ACC112 (cell line): ENCODE data around the gene RETREG2.
"Not testable (repeated sequence)": the region's sequence is repeated elsewhere in the genome, so short reads cannot be mapped to it uniquely, and the experiment has no call there.

Experiments used
- H2AFZ ChIP-seq: fragments of 200-600 bp; sonication (generic); one replicate; pipeline ENCODE4 v1.6.0; 2017; ENCODE audit warnings: antibody characterized with exemption, low read length; ENCODE audit not compliant: unreplicated experiment
- H3K27ac ChIP-seq: fragments of 200-600 bp; sonication (generic); 2 replicates; pipeline ENCODE4 v1.5.1; 2014; ENCODE audit warnings: low read depth, mild to moderate bottlenecking, antibody characterized with exemption, low read length, moderate library complexity
- H3K27me3 ChIP-seq: fragments of 200-600 bp; sonication (generic); 2 replicates; pipeline ENCODE4 v1.6.1; 2014; ENCODE audit warnings: mild to moderate bottlenecking, antibody characterized with exemption, low read length, moderate library complexity, mixed read lengths; ENCODE audit not compliant: insufficient read depth
- H3K36me3 ChIP-seq: fragments of 200-600 bp; sonication (generic); 2 replicates; pipeline ENCODE4 v1.6.1; 2016; ENCODE audit warnings: mild to moderate bottlenecking, antibody characterized with exemption, low read length, moderate library complexity, mixed read lengths; ENCODE audit not compliant: insufficient read depth
- H3K4me1 ChIP-seq: fragments of 200-600 bp; sonication (generic); one replicate; pipeline ENCODE4 v1.6.1; 2016; ENCODE audit warnings: low read length, mixed read lengths; ENCODE audit not compliant: insufficient read depth, unreplicated experiment, control insufficient read depth
- H3K4me3 ChIP-seq: fragments of 200-600 bp; sonication (generic); 2 replicates; pipeline ENCODE4 v1.5.1; 2014; ENCODE audit warnings: mild to moderate bottlenecking, low read depth, low read length
- H3K79me2 ChIP-seq: fragments of 200-600 bp; sonication (generic); one replicate; pipeline ENCODE4 v1.6.0; 2016; ENCODE audit warnings: low read length; ENCODE audit not compliant: control insufficient read depth, unreplicated experiment, insufficient read depth

The RETREG2 gene

DNA sequence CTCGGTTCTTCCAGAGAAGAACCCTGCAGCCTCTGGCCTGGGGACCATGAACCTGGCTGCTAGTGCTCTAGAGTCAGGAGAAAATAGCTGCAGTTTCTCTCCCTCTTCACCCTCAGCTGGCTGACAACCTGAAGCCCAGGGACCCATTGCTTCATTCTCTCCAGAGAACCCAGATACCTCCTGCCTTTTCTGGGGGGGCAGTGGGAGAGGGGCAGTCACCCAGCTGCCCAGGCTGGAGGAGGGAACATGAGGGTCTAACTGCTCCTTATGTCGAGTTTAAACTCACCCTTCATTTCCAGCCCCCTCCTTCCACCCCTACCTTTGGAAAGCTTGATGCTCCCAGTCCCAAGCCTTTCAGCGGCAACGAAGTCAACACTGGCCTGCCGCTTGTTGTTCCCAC is 20.9 kb downstream of the RETREG2 start:
- H3K4me3 ChIP-seq = no peak overlapping the region
- no peaks in the 10 kb centered on the region for H3K79me2 ChIP-seq
- no peak overlapping the region for H2AFZ ChIP-seq
- H3K4me1 ChIP-seq = no peaks in the 10 kb centered on the region
- H3K27ac ChIP-seq = no peak overlapping the region
- H3K27me3 ChIP-seq = peaks cover 7% of the 10 kb centered on the region; the same call in 1 of the 2 replicates
- H3K36me3 ChIP-seq = no peaks in the 10 kb centered on the region

DNA sequence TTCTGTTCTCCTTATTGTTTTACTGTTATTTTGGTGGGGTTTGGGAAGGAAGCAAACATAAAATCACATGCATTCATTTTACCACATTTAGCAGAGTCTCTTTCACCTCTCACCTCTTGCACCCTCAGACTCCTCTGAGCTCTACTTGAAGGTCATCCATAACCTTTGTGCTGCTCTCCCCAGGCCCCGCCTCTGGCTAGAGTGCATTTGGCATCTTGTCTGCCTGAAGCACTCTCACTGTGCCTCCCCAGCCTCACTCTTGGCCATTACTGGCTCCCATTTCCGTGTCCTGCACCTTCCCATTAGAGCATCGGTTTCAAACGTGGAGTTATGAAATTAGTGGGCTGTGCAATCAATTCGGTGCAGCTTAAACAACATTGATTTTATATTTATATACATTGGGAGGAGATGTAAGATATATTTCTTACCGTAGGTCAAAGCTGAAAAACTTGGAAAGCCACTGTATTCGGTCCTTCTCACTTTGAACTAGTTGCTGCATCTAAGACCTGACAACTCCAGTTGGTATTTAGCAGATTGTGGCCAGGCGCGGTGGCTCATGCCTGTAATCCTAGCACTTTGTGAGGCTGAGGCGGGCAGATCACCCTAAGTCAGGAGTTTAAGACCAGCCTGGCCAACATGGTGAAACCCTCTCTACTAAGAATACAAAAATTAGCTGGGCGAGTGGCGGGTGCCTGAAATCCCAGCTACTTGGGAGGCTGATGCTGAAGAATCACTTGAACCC is 21.6 kb downstream of the RETREG2 start:
- Histone ChIP-seq H3K27me3 (peaks cover 7% of the 10 kb centered on the region; the same call in 1 of the 2 replicates), H3K36me3 (no peaks in the 10 kb centered on the region), H3K4me3 (no peak overlapping the region), H3K4me1 (no peaks in the 10 kb centered on the region), H3K27ac (no peak overlapping the region), H2AFZ (no peak overlapping the region), H3K79me2 (no peaks in the 10 kb centered on the region)

GRCh38 chr2:219200502-219201326 is 22.6 kb downstream of the RETREG2 start:
- H3K27me3 ChIP-seq, H3K4me3 ChIP-seq, H3K27ac ChIP-seq, H3K4me1 ChIP-seq, H2AFZ ChIP-seq, H3K36me3 ChIP-seq, H3K79me2 ChIP-seq: not testable (repeated sequence)

DNA sequence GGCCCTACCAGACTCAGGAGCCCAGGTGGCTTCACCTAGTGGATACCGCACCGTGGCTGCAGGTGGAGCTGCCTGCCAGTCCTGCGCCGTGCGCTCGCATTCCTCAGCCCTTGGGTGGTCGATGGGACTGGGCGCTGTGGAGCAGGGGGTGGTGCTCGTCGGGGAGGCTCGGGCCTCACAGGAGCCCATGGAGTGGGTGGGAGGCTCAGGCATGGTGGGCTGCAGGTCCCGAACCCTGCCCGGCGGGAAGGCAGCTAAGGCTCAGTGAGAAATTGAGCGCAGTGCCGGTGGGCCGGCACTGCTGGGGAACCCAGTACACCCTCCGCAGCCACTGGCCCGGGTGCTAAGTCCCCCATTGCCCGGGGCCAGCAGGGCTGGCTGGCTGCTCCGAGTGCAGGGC is 23.3 kb downstream of the RETREG2 start:
- not testable (repeated sequence) for H3K79me2 ChIP-seq, H2AFZ ChIP-seq, H3K4me3 ChIP-seq, H3K27me3 ChIP-seq, H3K27ac ChIP-seq, H3K36me3 ChIP-seq, H3K4me1 ChIP-seq

GRCh38 chr2:219204425-219205164 is 26.5 kb downstream of the RETREG2 start:
- H2AFZ ChIP-seq = no peak overlapping the region
- peaks cover 23% of the 10 kb centered on the region for H3K4me1 ChIP-seq
- H3K27me3 ChIP-seq = no peaks in the 10 kb centered on the region
- no peak overlapping the region for H3K4me3 ChIP-seq
- no peaks in the 10 kb centered on the region for H3K79me2 ChIP-seq
- peaks cover 2% of the 10 kb centered on the region; the same call in 1 of the 2 replicates for H3K36me3 ChIP-seq
- no peak overlapping the region for H3K27ac ChIP-seq

DNA sequence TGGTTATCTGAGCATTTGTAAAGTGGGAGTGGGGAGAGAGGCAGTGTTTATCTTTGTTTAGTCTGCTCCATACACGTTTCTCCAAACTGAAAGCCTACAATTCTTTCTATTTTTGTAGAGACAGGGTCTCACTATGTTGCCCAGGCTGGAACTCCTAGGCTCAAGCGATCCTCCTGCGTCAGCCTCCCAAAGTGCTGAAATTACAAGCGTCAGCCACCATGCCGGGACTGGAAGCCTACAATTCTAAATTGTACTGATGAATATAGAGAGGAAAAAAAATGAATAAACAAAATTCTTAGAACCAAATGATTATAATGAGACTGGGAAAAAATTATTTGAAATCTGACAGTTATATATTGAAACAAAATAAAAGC is 27.1 kb downstream of the RETREG2 start:
- H3K4me1 ChIP-seq = peaks cover 23% of the 10 kb centered on the region

DNA sequence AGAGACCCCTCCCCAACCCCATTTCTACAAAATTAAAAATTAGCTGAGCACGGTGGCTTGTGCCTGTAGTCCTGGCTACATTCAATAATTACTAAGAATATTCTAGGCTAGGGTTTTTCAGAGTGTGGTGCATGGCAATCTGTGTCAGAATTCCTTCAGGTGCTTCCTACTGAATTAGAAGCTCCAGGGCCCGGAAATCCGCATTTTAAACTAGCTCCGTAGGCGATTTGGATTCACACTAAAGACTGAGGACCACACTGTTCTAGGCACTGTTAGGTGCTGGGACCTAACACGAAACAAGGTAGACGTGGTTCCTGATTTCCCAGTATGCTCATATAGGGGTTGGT is 27.9 kb downstream of the RETREG2 start:
- peak overlapping the region; percentile 86 for H3K4me3 ChIP-seq
- peaks cover 23% of the 10 kb centered on the region for H3K4me1 ChIP-seq
- H3K27ac ChIP-seq = peak overlapping the region; percentile 71
- H3K79me2 ChIP-seq = no peaks in the 10 kb centered on the region
- H3K27me3 ChIP-seq = no peaks in the 10 kb centered on the region
- H3K36me3 ChIP-seq = peaks cover 2% of the 10 kb centered on the region; the same call in 1 of the 2 replicates
- peak overlapping the region; percentile 88 for H2AFZ ChIP-seq

More for the DNA sequence above, 27.1 kb downstream of the RETREG2 start:
- Histone ChIP-seq H3K79me2 (no peaks in the 10 kb centered on the region), H3K36me3 (peaks cover 2% of the 10 kb centered on the region; the same call in 1 of the 2 replicates), H3K27ac (no peak overlapping the region), H2AFZ (no peak overlapping the region), H3K4me3 (no peak overlapping the region), H3K27me3 (no peaks in the 10 kb centered on the region)

DNA sequence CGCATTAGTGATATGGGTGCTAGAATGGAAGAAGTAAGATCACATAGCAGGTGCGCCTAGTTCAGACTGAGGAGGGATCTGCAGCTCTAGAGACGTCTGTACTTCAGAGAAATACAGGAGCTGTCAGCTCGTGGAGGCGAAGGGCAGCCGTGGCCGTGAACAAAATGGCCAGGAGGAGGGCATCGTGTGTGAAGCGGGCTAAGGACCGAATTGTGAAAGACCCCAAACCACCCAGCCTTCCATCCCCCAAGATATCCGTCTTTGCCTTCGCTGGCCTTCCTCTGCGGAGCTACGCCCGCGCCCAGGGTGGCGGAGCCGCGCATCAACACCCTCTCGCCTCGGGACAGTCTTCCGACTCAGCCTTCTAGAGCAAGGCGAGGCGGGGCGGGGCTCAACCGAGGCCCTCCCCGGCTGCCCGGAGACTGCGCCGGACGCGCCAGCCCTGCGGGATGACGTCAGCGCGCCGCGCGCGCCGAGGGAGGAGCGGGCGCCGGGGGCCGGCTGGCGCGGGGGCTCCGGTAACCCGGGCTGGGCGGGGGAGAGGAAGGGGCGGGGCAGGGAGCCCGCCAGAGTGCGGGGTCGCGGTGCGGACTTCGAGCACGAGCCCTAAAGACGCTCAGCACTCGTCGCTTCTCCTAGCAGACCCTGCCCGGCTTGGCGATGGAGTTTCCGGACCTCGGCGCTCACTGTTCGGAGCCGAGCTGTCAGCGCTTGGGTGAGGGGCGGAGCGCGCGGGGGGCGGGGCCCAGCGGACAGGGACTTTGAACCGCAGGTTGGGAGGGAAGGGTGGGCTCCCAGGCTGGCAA is 28.5 kb downstream of the RETREG2 start, which contains the start of gene ZFAND2B:
Gene ZFAND2B (plus strand): TSS at position 455 of the 806 bp plus-strand sequence. CDS start 206 bp downstream, at position 661.
- Histone ChIP-seq H3K79me2 (no peaks in the 10 kb centered on the region), H3K4me3 (peak within 1 kb of the TSS; percentile 86), H3K4me1 (peaks cover 23% of the 10 kb centered on the region), H3K27me3 (no peaks in the 10 kb centered on the region), H3K36me3 (peaks cover 2% of the 10 kb centered on the region; the same call in 1 of the 2 replicates), H2AFZ (peak within 1 kb of the TSS; percentile 88), H3K27ac (peak within 1 kb of the TSS; percentile 71)

GRCh38 chr2:219207134-219207883 is 29.2 kb downstream of the RETREG2 start:
- Histone ChIP-seq H3K4me3 (peak overlapping the region; percentile 86), H3K4me1 (peaks cover 23% of the 10 kb centered on the region), H3K79me2 (no peaks in the 10 kb centered on the region), H3K27me3 (no peaks in the 10 kb centered on the region), H3K27ac (peak overlapping the region; percentile 71), H2AFZ (no peak overlapping the region), H3K36me3 (peaks cover 2% of the 10 kb centered on the region; the same call in 1 of the 2 replicates)
